Neural cell (in vitro differentiated cells): ENCODE measurements around the gene TIPARP.

ENCODE experiments used
- POLR2AphosphoS5 ChIP-seq: IDR thresholded peaks from 2 replicates; pipeline ENCODE4 v1.6.1; 2012
- TF ChIP-seq, protein P1 (sequence below): fragments of 450-650 bp; IDR thresholded peaks from 2 replicates; pipeline ENCODE4 v1.5.1; 2014; ENCODE audit warnings: antibody characterized with exemption, mild to moderate bottlenecking, moderate library complexity; ENCODE audit not compliant: poor library complexity, severe bottlenecking

DNA sequence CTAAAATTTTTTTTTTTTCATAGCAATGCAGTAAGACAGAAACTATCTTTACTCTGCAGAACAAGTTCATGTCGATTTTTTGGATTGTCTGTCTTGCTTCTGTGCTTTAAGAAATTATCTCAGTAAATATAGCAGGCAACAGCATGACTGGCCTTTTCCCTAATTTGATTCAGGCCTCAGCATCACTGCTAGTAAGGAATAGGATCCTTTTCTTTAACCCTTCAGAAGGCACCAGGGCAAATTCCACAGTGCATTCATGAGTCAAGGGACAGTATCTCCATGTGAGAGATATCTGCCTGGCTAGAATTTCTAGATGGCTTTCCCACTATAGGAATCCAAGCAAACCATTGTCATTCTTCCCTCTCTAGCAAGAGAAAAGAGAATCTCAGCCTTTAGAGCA, 71.4 kb downstream of the TIPARP start:
- no peak for TF ChIP-seq POLR2AphosphoS5
- TF ChIP-seq, protein P1, sequence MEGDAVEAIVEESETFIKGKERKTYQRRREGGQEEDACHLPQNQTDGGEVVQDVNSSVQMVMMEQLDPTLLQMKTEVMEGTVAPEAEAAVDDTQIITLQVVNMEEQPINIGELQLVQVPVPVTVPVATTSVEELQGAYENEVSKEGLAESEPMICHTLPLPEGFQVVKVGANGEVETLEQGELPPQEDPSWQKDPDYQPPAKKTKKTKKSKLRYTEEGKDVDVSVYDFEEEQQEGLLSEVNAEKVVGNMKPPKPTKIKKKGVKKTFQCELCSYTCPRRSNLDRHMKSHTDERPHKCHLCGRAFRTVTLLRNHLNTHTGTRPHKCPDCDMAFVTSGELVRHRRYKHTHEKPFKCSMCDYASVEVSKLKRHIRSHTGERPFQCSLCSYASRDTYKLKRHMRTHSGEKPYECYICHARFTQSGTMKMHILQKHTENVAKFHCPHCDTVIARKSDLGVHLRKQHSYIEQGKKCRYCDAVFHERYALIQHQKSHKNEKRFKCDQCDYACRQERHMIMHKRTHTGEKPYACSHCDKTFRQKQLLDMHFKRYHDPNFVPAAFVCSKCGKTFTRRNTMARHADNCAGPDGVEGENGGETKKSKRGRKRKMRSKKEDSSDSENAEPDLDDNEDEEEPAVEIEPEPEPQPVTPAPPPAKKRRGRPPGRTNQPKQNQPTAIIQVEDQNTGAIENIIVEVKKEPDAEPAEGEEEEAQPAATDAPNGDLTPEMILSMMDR, result no peak
